NCI-H524 (cell line): ENCODE data around the gene RADIL.

Experiments used
- DNase-seq, 2 experiments: peaks; one replicate each; lab custom pipeline; 2025; lab: John Stamatoyannopoulos, UW

The RADIL gene

GRCh38 chr7:4775250-4775847, 108.2 kb downstream of the RADIL start, which contains the start of gene AP5Z1:
Gene AP5Z1 (plus strand): TSS chr7:4775623. CDS start chr7:4775716, 93 bp downstream.
- DNase-seq, result peak; percentile 68 to 93

GRCh38 chr7:4774658-4775249, 108.8 kb downstream of the RADIL start:
- DNase-seq, result no peak

- no peak for DNase-seq
These were observed 109.5 kb downstream of the RADIL start for GRCh38 chr7:4774007-4774406.

- DNase-seq, result no peak
These were observed 111.2 kb downstream of the RADIL start for GRCh38 chr7:4772306-4772705.

- DNase-seq, result no peak
These were observed 111.8 kb downstream of the RADIL start for GRCh38 chr7:4771737-4772136.

- no peak for DNase-seq
These were observed 112.6 kb downstream of the RADIL start for GRCh38 chr7:4770886-4771285.

GRCh38 chr7:4769761-4770160, 113.8 kb downstream of the RADIL start:
- DNase-seq, result no peak

- no peak for DNase-seq
These were observed 114.6 kb downstream of the RADIL start for GRCh38 chr7:4768597-4769569.

- no peak for DNase-seq
These were observed 116.6 kb downstream of the RADIL start for GRCh38 chr7:4766666-4767519.

- no peak for DNase-seq
These were observed 117.6 kb downstream of the RADIL start for GRCh38 chr7:4765776-4766490.

GRCh38 chr7:4764402-4765007, 119.0 kb downstream of the RADIL start:
- no peak for DNase-seq

- DNase-seq, result no peak
These were observed 119.7 kb downstream of the RADIL start for GRCh38 chr7:4763794-4764185.

GRCh38 chr7:4763091-4763793, 120.3 kb downstream of the RADIL start:
- DNase-seq, result no peak

- no peak for DNase-seq
These were observed 121.1 kb downstream of the RADIL start for GRCh38 chr7:4762121-4763055.

- DNase-seq, result no peak
These were observed 122.6 kb downstream of the RADIL start for GRCh38 chr7:4760952-4761351.

GRCh38 chr7:4759211-4759610, 124.3 kb downstream of the RADIL start:
- DNase-seq, result no peak

GRCh38 chr7:4758791-4759190, 124.7 kb downstream of the RADIL start:
- no peak for DNase-seq

- no peak for DNase-seq
These were observed 125.4 kb downstream of the RADIL start for GRCh38 chr7:4758111-4758510.

GRCh38 chr7:4755045-4755444, 128.5 kb downstream of the RADIL start:
- no peak for DNase-seq
